ENCODE data around the gene PSD. TPM values are rescaled to one million over a fixed set of nuclear protein-coding genes. Genes with fewer than 3 reads are reported as not detected.

PSD gene
- total and polyA plus RNA-seq, 9 of the 15 experiments (the other 6 are each of a cell fraction or from before 2014, with no cell fraction given) = 0.11 to 1.7 (median 0.54) TPM; not detected in 2

GRCh38 chr10:102455893-102456471, 37.4 kb upstream of the PSD start (continued):
- TF ChIP-seq SAP30 (IDR thresholded peaks at IDR 0.05; ENCODE audit: borderline replicate concordance, insufficient read depth, low read depth, low read length, poor library complexity, severe bottlenecking) = no peak
- no peak for TF ChIP-seq ZNF785 (CRISPR knock-in tag; IDR thresholded peaks at IDR 0.05)
- TF ChIP-seq NFE2L1 (tag; IDR thresholded peaks at IDR 0.05; ENCODE audit: borderline replicate concordance, low read depth) = no peak
- TF ChIP-seq HINFP (tag; conservative IDR thresholded peaks at IDR 0.05; ENCODE audit: low read depth) = no peak; the same call in 1 of the 2 replicates
- TF ChIP-seq ZFP1 (CRISPR knock-in tag; IDR thresholded peaks at IDR 0.05) = no peak
- no peak for TF ChIP-seq ZNF212 (CRISPR knock-in tag; IDR thresholded peaks at IDR 0.05)
- peak; percentile 54; the same call in 1 of the 2 replicates for TF ChIP-seq GABPA (tag; conservative IDR thresholded peaks at IDR 0.05; ENCODE audit: low read depth)
- TF ChIP-seq ZNF146 (CRISPR knock-in tag; IDR thresholded peaks at IDR 0.05; ENCODE audit: unreplicated experiment) = no peak
- peak; percentile 40; the same call in 1 of the 2 replicates for TF ChIP-seq ZBTB7A (IDR thresholded peaks at IDR 0.05; ENCODE audit: borderline replicate concordance, control insufficient read depth, low read depth, low read length)
- peak; percentile 79 for TF ChIP-seq SMAD3 (CRISPR knock-in tag; conservative IDR thresholded peaks at IDR 0.05)
- TF ChIP-seq GABPB2 (CRISPR knock-in tag; conservative IDR thresholded peaks at IDR 0.05) = no peak
- TF ChIP-seq, protein P1, sequence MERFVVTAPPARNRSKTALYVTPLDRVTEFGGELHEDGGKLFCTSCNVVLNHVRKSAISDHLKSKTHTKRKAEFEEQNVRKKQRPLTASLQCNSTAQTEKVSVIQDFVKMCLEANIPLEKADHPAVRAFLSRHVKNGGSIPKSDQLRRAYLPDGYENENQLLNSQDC (CRISPR knock-in tag; IDR thresholded peaks at IDR 0.05) = no peak
- TF ChIP-seq POLR3A (IDR thresholded peaks at IDR 0.05; ENCODE audit: borderline replicate concordance, extremely low read depth, insufficient read depth, insufficient read length) = no peak
- peak; percentile 90 for TF ChIP-seq DMBX1 (CRISPR knock-in tag; IDR thresholded peaks at IDR 0.05; ENCODE audit: borderline replicate concordance)
- TF ChIP-seq CBFB (CRISPR knock-in tag; IDR thresholded peaks at IDR 0.05) = no peak
- TF ChIP-seq E2F4 (CRISPR knock-in tag; IDR thresholded peaks at IDR 0.05; ENCODE audit: low read depth) = no peak
- no peak for TF ChIP-seq YBX1 (IDR thresholded peaks at IDR 0.05)
- no peak for TF ChIP-seq KAT8 (IDR thresholded peaks at IDR 0.05; ENCODE audit: low read depth)
- TF ChIP-seq, protein P2, sequence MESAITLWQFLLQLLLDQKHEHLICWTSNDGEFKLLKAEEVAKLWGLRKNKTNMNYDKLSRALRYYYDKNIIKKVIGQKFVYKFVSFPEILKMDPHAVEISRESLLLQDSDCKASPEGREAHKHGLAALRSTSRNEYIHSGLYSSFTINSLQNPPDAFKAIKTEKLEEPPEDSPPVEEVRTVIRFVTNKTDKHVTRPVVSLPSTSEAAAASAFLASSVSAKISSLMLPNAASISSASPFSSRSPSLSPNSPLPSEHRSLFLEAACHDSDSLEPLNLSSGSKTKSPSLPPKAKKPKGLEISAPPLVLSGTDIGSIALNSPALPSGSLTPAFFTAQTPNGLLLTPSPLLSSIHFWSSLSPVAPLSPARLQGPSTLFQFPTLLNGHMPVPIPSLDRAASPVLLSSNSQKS (CRISPR knock-in tag; IDR thresholded peaks at IDR 0.05) = no peak
- peak; percentile 97 for TF ChIP-seq EP300 (IDR thresholded peaks at IDR 0.05; ENCODE audit: low read length)
- peak; percentile 55; the same call in 1 of the 2 replicates for TF ChIP-seq SMAD4 (CRISPR knock-in tag; conservative IDR thresholded peaks at IDR 0.05)
- TF ChIP-seq ZNF449 (CRISPR knock-in tag; IDR thresholded peaks at IDR 0.05) = no peak
- TF ChIP-seq PML (IDR thresholded peaks at IDR 0.05; ENCODE audit: low read length) = peak; percentile 24; the same call in 1 of the 2 replicates
- no peak; the same call in 1 of the 2 replicates for TF ChIP-seq IFI16 (CRISPR knock-in tag; IDR thresholded peaks at IDR 0.05)
